Brain microvascular endothelial cell (primary cell): ENCODE results near the gene TMEM147.

Experiments
- DNase-seq: peaks from one replicate; pipeline ENCODE4 v3.0.0-alpha.2; 2020
- H3K27ac ChIP-seq: fragments of 250-450 bp; sonication (Bioruptor Pico); 2 replicates; pipeline ENCODE4 v1.5.1; 2020; ENCODE audit warnings: mild to moderate bottlenecking, moderate library complexity
- H3K27me3 ChIP-seq: fragments of 250-450 bp; sonication (Bioruptor Pico); replicated peaks from 2 replicates; pipeline ENCODE4 v1.5.1; 2020; ENCODE audit warnings: mild to moderate bottlenecking
- H3K36me3 ChIP-seq: fragments of 250-450 bp; sonication (Bioruptor Pico); replicated peaks from 2 replicates; pipeline ENCODE4 v1.5.1; 2020; ENCODE audit warnings: mild to moderate bottlenecking
- H3K4me3 ChIP-seq: 2 replicates; pipeline ENCODE4 v1.5.1; 2011; ENCODE audit warnings: low read depth, mild to moderate bottlenecking, control low read depth, low read length, moderate library complexity
- CTCF ChIP-seq: IDR thresholded peaks from 2 replicates; pipeline ENCODE4 v1.5.1; 2011; ENCODE audit warnings: low read depth, mild to moderate bottlenecking, moderate library complexity, low read length, control low read depth, inconsistent platforms; ENCODE audit errors: missing control alignments
- in situ Hi-C: cut with HindIII; loops from 2 replicates; pipeline ENCODE4 v1.10.0; 2017; ENCODE audit warnings: low sequenced_read_pairs, low pct_ligation_motif_present

Gene TMEM147

DNA sequence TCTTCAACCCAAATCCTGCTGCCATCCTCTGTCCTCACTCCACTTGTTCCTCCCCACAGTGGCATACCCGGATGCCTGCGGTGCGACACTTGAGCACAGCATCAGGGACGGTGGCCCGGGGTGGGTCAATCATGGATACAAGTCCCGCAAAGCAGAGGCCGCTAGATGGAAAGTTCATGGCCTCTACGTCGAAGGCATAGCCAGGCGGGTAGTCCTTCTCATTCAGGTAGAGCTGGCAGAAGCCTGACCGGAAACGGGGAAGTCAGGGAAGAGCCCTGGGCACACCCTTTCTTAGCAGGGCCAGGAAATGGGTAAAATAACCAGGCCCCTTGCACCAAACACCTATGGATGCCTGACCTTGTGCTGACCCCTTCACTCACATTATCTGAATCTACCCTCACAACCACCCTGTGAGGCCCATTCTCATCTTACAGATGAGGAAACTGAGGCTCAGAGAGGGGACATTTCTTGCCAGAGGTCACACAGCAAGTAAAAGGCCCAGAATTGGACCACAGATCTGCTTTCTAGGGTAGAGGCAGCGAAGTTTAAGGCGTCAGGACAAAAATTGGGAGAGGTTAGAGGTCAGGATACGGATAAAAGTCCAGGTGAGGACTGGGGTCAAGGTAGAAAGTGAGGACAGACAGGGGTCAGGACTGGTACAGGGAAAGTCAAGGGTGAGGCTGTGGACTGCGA, 11.6 kb downstream of the TMEM147 start:
- no peak overlapping the region for H3K27ac ChIP-seq
- peaks cover 2% of the 10 kb centered on the region for H3K27me3 ChIP-seq
- no peak overlapping the region for H3K4me3 ChIP-seq
- no peak for DNase-seq
- H3K36me3 ChIP-seq: no peaks in the 10 kb centered on the region
- no peak for TF ChIP-seq CTCF
- in situ Hi-C loops: no loop called here

- no peaks in the 10 kb centered on the region for H3K36me3 ChIP-seq
- peaks cover 2% of the 10 kb centered on the region for H3K27me3 ChIP-seq
- in situ Hi-C loops: no loop called here
- DNase-seq: peak; percentile 51
- H3K27ac ChIP-seq: no peak overlapping the region
- H3K4me3 ChIP-seq: peak overlapping the region; percentile 50
- TF ChIP-seq CTCF: peak; percentile 23
Observed at GRCh38 chr19:35557539-35558399, 12.3 kb downstream of the TMEM147 start.

GRCh38 chr19:35558400-35559280, 13.2 kb downstream of the TMEM147 start:
- peak overlapping the region; percentile 50 for H3K4me3 ChIP-seq
- no peak overlapping the region for H3K27ac ChIP-seq
- H3K27me3 ChIP-seq: peaks cover 2% of the 10 kb centered on the region
- no peak for DNase-seq
- in situ Hi-C loops: no loop called here
- no peaks in the 10 kb centered on the region for H3K36me3 ChIP-seq
- TF ChIP-seq CTCF: no peak

DNA sequence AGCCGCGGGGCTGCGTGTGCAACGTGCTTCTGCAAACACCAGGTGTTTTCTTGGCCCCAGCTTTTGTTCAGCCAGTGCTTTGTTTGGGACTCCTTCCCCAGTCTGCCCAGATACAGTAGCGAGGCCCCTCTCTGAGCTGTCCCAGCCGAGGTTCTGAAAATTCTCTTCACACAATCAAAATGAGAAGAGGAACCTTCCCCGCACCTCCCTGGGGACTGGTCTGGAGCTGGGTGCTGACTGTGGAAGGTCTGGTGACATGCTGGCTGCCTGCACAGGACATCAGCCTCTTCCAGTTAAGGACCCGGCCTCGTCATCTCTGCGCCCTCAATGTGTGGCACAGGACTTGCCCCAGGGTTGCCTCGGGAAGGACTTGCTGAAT, 13.8 kb downstream of the TMEM147 start:
- no peak overlapping the region for H3K27ac ChIP-seq
- in situ Hi-C loops: no loop called here
- peaks cover 2% of the 10 kb centered on the region for H3K27me3 ChIP-seq
- no peaks in the 10 kb centered on the region for H3K36me3 ChIP-seq
- TF ChIP-seq CTCF: no peak
- H3K4me3 ChIP-seq: no peak overlapping the region
- DNase-seq: no peak

- Histone ChIP-seq H3K27ac (no peak overlapping the region), H3K4me3 (no peak overlapping the region), H3K27me3 (peaks cover 2% of the 10 kb centered on the region), H3K36me3 (no peaks in the 10 kb centered on the region)
- DNase-seq: no peak
- TF ChIP-seq CTCF: no peak
- in situ Hi-C loops: no loop called here
Observed at GRCh38 chr19:35559781-35560180, 14.4 kb downstream of the TMEM147 start.
